ENCODE results near the gene P2RY6. TPM values are rescaled to one million over a fixed set of nuclear protein-coding genes. Genes with fewer than 3 reads are reported as not detected.

The P2RY6 gene
- total RNA-seq, 4 donors from 2014 or later: 0.93 to 4.0 (median 2.8) TPM

DNA sequence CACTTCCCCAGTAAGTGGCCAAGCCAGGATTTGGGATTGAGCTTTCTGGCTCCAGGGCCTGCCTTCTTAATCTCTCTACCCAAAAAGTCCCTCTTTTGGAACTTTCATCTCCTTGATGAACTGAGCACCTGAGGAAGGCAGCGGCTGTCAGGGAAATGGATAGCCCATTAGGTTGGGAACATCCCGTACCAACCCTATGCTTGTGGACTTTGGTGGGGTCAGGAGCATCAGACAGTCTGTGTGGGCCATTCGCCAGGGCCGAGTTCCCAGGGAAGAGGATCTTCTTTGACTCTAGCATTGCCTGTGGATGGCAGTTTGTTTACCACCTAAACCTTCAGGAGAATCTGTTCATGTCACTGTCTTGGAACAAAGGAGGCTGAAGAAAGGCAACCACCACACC lies 66.1 kb downstream of the P2RY6 start:
- H3K27ac ChIP-seq: no peak overlapping the region
- H3K9me3 ChIP-seq: no peaks in the 10 kb centered on the region
- no peaks in the 10 kb centered on the region for H3K27me3 ChIP-seq
- DNase-seq: no peak
- WGBS, 2 donors: 88 to 97% methylated on average over 4 of the region's 4 CpGs
- no peak for TF ChIP-seq POLR2A (IDR thresholded peaks at IDR 0.05)
- TF ChIP-seq, protein P1, sequence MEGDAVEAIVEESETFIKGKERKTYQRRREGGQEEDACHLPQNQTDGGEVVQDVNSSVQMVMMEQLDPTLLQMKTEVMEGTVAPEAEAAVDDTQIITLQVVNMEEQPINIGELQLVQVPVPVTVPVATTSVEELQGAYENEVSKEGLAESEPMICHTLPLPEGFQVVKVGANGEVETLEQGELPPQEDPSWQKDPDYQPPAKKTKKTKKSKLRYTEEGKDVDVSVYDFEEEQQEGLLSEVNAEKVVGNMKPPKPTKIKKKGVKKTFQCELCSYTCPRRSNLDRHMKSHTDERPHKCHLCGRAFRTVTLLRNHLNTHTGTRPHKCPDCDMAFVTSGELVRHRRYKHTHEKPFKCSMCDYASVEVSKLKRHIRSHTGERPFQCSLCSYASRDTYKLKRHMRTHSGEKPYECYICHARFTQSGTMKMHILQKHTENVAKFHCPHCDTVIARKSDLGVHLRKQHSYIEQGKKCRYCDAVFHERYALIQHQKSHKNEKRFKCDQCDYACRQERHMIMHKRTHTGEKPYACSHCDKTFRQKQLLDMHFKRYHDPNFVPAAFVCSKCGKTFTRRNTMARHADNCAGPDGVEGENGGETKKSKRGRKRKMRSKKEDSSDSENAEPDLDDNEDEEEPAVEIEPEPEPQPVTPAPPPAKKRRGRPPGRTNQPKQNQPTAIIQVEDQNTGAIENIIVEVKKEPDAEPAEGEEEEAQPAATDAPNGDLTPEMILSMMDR (IDR thresholded peaks at IDR 0.05): no peak
- intact Hi-C loops (cut with DNase I): no loop called here
- no peak overlapping the region for H3K4me3 ChIP-seq (replicated peaks in 1 of 3)
- peaks cover 34 to 43% of the 10 kb centered on the region in 2 donors for H3K4me1 ChIP-seq
- H3K36me3 ChIP-seq: no peaks in the 10 kb centered on the region

DNA sequence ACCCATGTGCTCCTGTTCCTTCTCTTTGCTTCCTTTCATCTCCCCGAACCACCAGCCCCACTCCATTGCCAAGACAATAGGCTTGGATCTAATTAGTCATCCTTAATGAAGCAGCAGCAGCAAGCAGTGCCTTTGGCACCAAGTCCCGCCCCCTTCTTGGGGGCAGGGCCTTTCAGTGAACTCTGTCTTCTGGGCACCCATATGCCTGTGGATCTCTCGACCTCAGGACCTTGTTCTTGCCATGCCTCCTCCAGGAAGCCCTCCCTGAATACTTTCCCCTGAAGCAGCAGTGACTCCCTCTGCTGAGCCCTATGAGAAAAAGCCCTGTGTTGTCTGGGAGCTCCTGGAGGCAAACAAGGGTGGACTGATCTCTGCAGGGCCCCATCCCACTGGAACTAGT lies 68.0 kb downstream of the P2RY6 start:
- H3K36me3 ChIP-seq: no peaks in the 10 kb centered on the region
- WGBS, 2 donors: 68 to 83% methylated on average over 3 of the region's 3 CpGs
- H3K27me3 ChIP-seq: no peaks in the 10 kb centered on the region
- peaks cover 28 to 42% of the 10 kb centered on the region in 2 donors for H3K4me1 ChIP-seq
- H3K27ac ChIP-seq: no peak overlapping the region
- H3K9me3 ChIP-seq: no peaks in the 10 kb centered on the region
- H3K4me3 ChIP-seq (replicated peaks in 1 of 3): no peak overlapping the region
- TF ChIP-seq, protein P1 (IDR thresholded peaks at IDR 0.05): no peak
- TF ChIP-seq POLR2A (IDR thresholded peaks at IDR 0.05): no peak
- intact Hi-C loops (cut with DNase I): loop anchor here (5.0 kb wide), 1 partner anchor 52 kb away; no protein-coding TSS in a partner anchor
- no peak for DNase-seq

DNA sequence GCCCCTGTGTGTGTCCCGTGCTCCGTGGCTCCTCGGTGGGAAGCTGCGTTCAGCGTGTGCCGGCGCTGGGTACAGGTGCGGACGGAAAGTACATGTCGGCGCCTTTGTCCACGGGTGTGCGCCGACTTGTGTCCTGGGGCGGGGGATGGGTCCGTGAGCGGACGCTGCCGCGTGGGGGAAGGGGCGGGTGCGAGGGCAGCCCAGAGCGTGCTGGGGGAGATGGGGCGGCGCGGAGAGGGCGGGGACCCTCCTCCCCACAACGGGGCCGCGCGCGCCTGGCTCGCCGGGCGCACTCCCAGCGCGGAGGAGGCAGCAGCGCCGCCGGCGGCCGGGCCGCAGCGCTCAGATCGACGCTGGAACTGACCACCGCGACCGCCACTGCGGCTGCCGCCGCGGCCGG lies 70.5 kb downstream of the P2RY6 start:
- TF ChIP-seq POLR2A (IDR thresholded peaks at IDR 0.05): no peak
- TF ChIP-seq, protein P1 (IDR thresholded peaks at IDR 0.05): peak in 1 of 6 experiments; percentile 26
- peak; percentile 41 to 48 for DNase-seq
- Histone ChIP-seq H3K4me3 (replicated peaks in 1 of 3) (peak overlapping the region in 1 of 3 donors; percentile 25), H3K9me3 (no peaks in the 10 kb centered on the region), H3K4me1 (peaks cover 27 to 36% of the 10 kb centered on the region in 2 donors), H3K27ac (no peak overlapping the region), H3K36me3 (no peaks in the 10 kb centered on the region), H3K27me3 (no peaks in the 10 kb centered on the region)
- 23 to 26% methylated on average over 9 to 47 of the region's 54 CpGs for WGBS, 2 donors
- intact Hi-C loops (cut with DNase I): loop anchor here (5.0 kb wide), 1 partner anchor 50 kb away; no protein-coding TSS in a partner anchor

DNA sequence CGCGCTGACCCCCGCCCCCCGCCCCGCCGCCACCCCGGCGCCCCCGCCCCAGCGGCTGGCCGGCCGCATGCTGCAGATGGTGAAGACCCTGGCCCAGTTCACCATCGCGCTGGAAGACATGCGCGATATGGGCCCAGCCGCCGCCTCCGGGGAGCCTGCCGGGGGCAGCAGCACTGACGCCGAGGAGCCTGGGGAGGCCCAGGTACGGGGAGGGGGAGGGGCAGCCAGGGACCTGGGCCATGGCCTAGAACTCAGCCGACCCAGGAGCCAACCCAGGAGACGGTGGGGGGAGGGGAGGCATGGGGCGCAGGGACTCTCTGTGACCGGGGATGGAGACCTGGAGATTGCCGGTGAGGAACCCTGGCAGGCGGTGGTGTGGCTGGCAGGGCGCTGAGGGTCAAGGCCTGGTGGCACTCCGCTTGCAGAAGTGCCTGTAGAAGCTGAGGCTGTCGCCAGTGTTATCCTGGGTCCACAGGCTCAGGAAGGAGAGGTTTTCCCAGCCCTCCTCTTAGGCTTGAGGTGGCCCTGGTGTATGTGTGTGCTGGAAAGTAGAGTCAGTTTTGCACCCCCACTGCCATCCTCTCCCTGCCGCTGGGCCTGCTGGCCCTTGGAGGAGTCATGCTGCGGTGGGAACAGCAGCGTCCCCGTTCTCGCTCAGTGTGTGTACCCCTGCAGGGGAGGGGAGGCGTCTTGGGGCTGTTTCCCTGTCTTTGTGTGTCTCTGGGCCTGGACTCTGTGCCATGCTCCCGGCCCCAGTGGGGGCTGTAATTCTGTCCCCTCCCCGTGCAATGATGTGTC lies 71.1 kb downstream of the P2RY6 start:
- 59 to 76% methylated on average over 12 to 18 of the region's 40 CpGs for WGBS, 2 donors
- Histone ChIP-seq H3K27ac (no peak overlapping the region), H3K36me3 (no peaks in the 10 kb centered on the region), H3K4me1 (peaks cover 25 to 36% of the 10 kb centered on the region in 2 donors), H3K4me3 (replicated peaks in 1 of 3) (peak overlapping the region in 1 of 3 donors; percentile 25), H3K9me3 (no peaks in the 10 kb centered on the region), H3K27me3 (no peaks in the 10 kb centered on the region)
- no peak for TF ChIP-seq POLR2A (IDR thresholded peaks at IDR 0.05)
- TF ChIP-seq, protein P1 (IDR thresholded peaks at IDR 0.05): no peak
- peak; percentile 47 to 48 for DNase-seq
- intact Hi-C loops (cut with DNase I): loop anchor here (5.0 kb wide), 1 partner anchor 49 kb away; no protein-coding TSS in a partner anchor

DNA sequence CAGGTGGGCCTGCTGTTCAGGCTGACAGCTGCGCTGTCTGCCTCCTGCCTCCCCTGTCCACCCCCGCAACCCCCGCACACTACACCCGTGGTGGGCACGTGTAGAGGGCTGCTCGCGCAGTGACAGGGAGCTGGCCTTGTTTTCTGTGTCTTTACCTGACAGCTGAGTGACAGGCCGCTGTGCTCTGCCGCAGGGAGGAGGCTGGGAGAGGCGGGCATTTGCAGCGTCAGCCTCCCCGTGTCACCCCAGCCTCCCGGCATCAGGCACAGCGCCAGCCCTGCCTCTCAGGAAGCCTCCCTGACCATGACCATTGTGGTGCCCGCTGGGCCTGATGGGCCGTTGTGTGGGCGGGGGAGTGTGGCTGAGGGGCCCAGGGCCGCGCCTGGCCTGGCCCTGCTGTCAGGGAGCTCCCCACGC lies 72.1 kb downstream of the P2RY6 start:
- H3K4me3 ChIP-seq (replicated peaks in 1 of 3): no peak overlapping the region
- H3K27me3 ChIP-seq: no peaks in the 10 kb centered on the region
- no peaks in the 10 kb centered on the region for H3K9me3 ChIP-seq
- H3K36me3 ChIP-seq: no peaks in the 10 kb centered on the region
- no peak overlapping the region for H3K27ac ChIP-seq
- DNase-seq: peak; percentile 55 to 71
- intact Hi-C loops (cut with DNase I): loop anchor here (5.0 kb wide), 1 partner anchor 48 kb away; no protein-coding TSS in a partner anchor
- no peak for TF ChIP-seq POLR2A (IDR thresholded peaks at IDR 0.05)
- TF ChIP-seq, protein P1 (IDR thresholded peaks at IDR 0.05): no peak
- peaks cover 22 to 32% of the 10 kb centered on the region in 2 donors for H3K4me1 ChIP-seq
- 56 to 75% methylated on average over 14 to 19 of the region's 20 CpGs for WGBS, 2 donors

Measured in thyroid gland (tissue), 4 donors.